HEK293 (cell line): ENCODE data around the gene DDX10.

Experiments used
- CTCF ChIA-PET: fragments of 350-600 bp; formaldehyde crosslinking; extraction: SDS; loops from one replicate; lab custom pipeline; 2021; ENCODE audit warnings: antibody characterized with exemption; lab: Yijun Ruan, JAX
- POLR2A ChIA-PET: fragments of 300-600 bp; formaldehyde crosslinking; extraction: SDS; loops from one replicate; lab custom pipeline; 2020; ENCODE audit warnings: antibody characterized with exemption, inconsistent platforms; lab: Yijun Ruan, JAX
- H3K27ac ChIP-seq: fragments of 200-500 bp; sonication (Bioruptor generic); 2 replicates; pipeline ENCODE4 v1.5.1; 2014; ENCODE audit warnings: low read depth, low read length, control low read depth, inconsistent platforms; ENCODE audit errors: extremely low read depth
- H3K36me3 ChIP-seq, 2 experiments: fragments of 200-500 bp in 1 of 2; sonication (Bioruptor generic) in 1 of 2; 1 replicate in 1 of 2; 2 replicates in 1 of 2; pipeline ENCODE4 v1.5.1; 2014 to 2017; ENCODE audit warnings: inconsistent platforms in 2 of 2, low read length in 2 of 2; ENCODE audit not compliant: control insufficient read depth in 2 of 2, insufficient read depth in 1 of 2
- H3K4me1 ChIP-seq: fragments of 200-500 bp; sonication (Bioruptor generic); 2 replicates; pipeline ENCODE4 v1.5.1; 2014; ENCODE audit warnings: mild to moderate bottlenecking, low read length, inconsistent platforms; ENCODE audit not compliant: control insufficient read depth, insufficient read depth
- H3K4me3 ChIP-seq: 2 replicates; pipeline ENCODE4 v1.5.1; 2011; ENCODE audit warnings: low read depth, mild to moderate bottlenecking, control low read depth, low read length, moderate library complexity
- H3K9me3 ChIP-seq: fragments of 200-500 bp; sonication (Bioruptor generic); 2 replicates; pipeline ENCODE4 v1.5.1; 2014; ENCODE audit warnings: low read depth, low read length, inconsistent platforms; ENCODE audit not compliant: control insufficient read depth, insufficient read depth
- BCL11B ChIP-seq: fragments of 450-650 bp; formaldehyde crosslinking; IDR thresholded peaks from 2 replicates; pipeline ENCODE4 v1.5.1; 2016; ENCODE audit warnings: low read depth, missing biosample characterization, missing genetic modification characterization
- FEZF1 ChIP-seq: fragments of 450-650 bp; formaldehyde crosslinking; IDR thresholded peaks from 2 replicates; pipeline ENCODE4 v1.5.1; 2016; ENCODE audit warnings: missing biosample characterization, missing genetic modification characterization
- YY1 ChIP-seq: fragments of 450-650 bp; formaldehyde crosslinking; IDR thresholded peaks from 2 replicates; pipeline ENCODE4 v1.5.1; 2018; ENCODE audit warnings: missing biosample characterization, missing genetic modification characterization
- ZBTB1 ChIP-seq: fragments of 450-650 bp; formaldehyde crosslinking; IDR thresholded peaks from 2 replicates; pipeline ENCODE4 v1.5.1; 2016; ENCODE audit warnings: missing biosample characterization, missing genetic modification characterization
- ZBTB17 ChIP-seq: fragments of 450-650 bp; formaldehyde crosslinking; IDR thresholded peaks from 2 replicates; pipeline ENCODE4 v1.5.1; 2016; ENCODE audit warnings: missing biosample characterization, missing genetic modification characterization
- ZBTB7A ChIP-seq: fragments of 450-650 bp; formaldehyde crosslinking; IDR thresholded peaks from 2 replicates; pipeline ENCODE4 v1.5.1; 2016; ENCODE audit warnings: low read depth, missing biosample characterization, missing genetic modification characterization
- ZFP37 ChIP-seq: fragments of 450-650 bp; formaldehyde crosslinking; IDR thresholded peaks from 2 replicates; pipeline ENCODE4 v1.5.1; 2016; ENCODE audit warnings: missing biosample characterization, missing genetic modification characterization
- ZFP69B ChIP-seq: fragments of 450-650 bp; formaldehyde crosslinking; IDR thresholded peaks from 2 replicates; pipeline ENCODE4 v1.5.1; 2016; ENCODE audit warnings: missing biosample characterization, missing genetic modification characterization
- ZNF174 ChIP-seq: fragments of 450-650 bp; formaldehyde crosslinking; IDR thresholded peaks from 2 replicates; pipeline ENCODE4 v1.5.0; 2017; ENCODE audit warnings: missing biosample characterization, mild to moderate bottlenecking, missing genetic modification characterization
- ZNF221 ChIP-seq: fragments of 450-650 bp; formaldehyde crosslinking; IDR thresholded peaks from 2 replicates; pipeline ENCODE4 v1.5.1; 2017; ENCODE audit warnings: missing biosample characterization, missing genetic modification characterization, borderline replicate concordance
- ZNF23 ChIP-seq: fragments of 450-650 bp; formaldehyde crosslinking; IDR thresholded peaks from 2 replicates; pipeline ENCODE4 v1.5.1; 2016; ENCODE audit warnings: missing biosample characterization, missing genetic modification characterization, borderline replicate concordance
- ZNF341 ChIP-seq: fragments of 450-650 bp; formaldehyde crosslinking; IDR thresholded peaks from 2 replicates; pipeline ENCODE4; 2016; ENCODE audit warnings: low read depth, missing biosample characterization, missing genetic modification characterization
- ZNF398 ChIP-seq: fragments of 450-650 bp; formaldehyde crosslinking; IDR thresholded peaks from 2 replicates; pipeline ENCODE4 v1.5.1; 2017; ENCODE audit warnings: missing biosample characterization, missing genetic modification characterization
- ZNF488 ChIP-seq: fragments of 450-650 bp; formaldehyde crosslinking; IDR thresholded peaks from 2 replicates; pipeline ENCODE4 v1.5.1; 2016; ENCODE audit warnings: missing biosample characterization, missing genetic modification characterization
- ZNF521 ChIP-seq: fragments of 450-650 bp; formaldehyde crosslinking; IDR thresholded peaks from 2 replicates; pipeline ENCODE4 v1.5.1; 2017; ENCODE audit warnings: missing biosample characterization, mild to moderate bottlenecking, missing genetic modification characterization
- ZNF548 ChIP-seq: fragments of 450-650 bp; formaldehyde crosslinking; IDR thresholded peaks from 2 replicates; pipeline ENCODE4 v1.5.1; 2016; ENCODE audit warnings: missing biosample characterization, missing genetic modification characterization
- ZNF624 ChIP-seq: fragments of 450-650 bp; formaldehyde crosslinking; IDR thresholded peaks from 2 replicates; pipeline ENCODE4 v1.5.1; 2017; ENCODE audit warnings: missing biosample characterization, missing genetic modification characterization
- ZNF664 ChIP-seq: fragments of 450-650 bp; formaldehyde crosslinking; IDR thresholded peaks from 2 replicates; pipeline ENCODE4 v1.5.1; 2016; ENCODE audit warnings: missing biosample characterization, missing genetic modification characterization
- ZNF707 ChIP-seq: fragments of 450-650 bp; formaldehyde crosslinking; IDR thresholded peaks from 2 replicates; pipeline ENCODE4 v1.5.1; 2016; ENCODE audit warnings: missing biosample characterization, missing genetic modification characterization
- TF ChIP-seq, protein P1 (sequence below): fragments of 450-650 bp; formaldehyde crosslinking; IDR thresholded peaks from 2 replicates; pipeline ENCODE4; 2016; ENCODE audit warnings: missing biosample characterization, missing genetic modification characterization
- TF ChIP-seq, protein P2 (sequence below): fragments of 450-650 bp; formaldehyde crosslinking; IDR thresholded peaks from 2 replicates; pipeline ENCODE4 v1.5.1; 2017; ENCODE audit warnings: missing biosample characterization, mild to moderate bottlenecking, missing genetic modification characterization, moderate library complexity

Gene DDX10

DNA sequence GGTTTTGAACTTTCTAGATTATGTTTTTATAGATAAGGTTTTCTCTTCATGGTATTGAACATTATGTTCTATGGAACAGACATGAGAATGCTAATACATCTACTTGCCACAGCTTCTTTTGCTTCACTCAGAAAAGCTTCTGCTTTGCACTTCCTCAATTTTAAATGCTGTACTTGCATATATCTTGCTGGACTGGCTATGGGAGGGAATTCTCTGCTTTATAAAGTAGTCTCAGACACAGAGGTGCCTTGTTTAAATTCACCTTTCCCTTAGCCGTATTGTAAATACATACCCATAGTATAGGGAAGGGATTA is 173.9 kb downstream of the DDX10 start:
- CTCF ChIA-PET: interaction anchor here (0.6 kb wide), 1 partner anchor 976 kb away, joined by 3 read pairs; no protein-coding TSS in a partner anchor
- Histone ChIP-seq H3K4me3 (no peak overlapping the region), H3K4me1 (no peaks in the 10 kb centered on the region), H3K9me3 (no peaks in the 10 kb centered on the region), H3K36me3 (peaks cover 0 to 8% of the 10 kb centered on the region in 2 experiments; a peak in 1 of 3 replicates)
- POLR2A ChIA-PET: no interaction called here
- TF ChIP-seq, protein P1, sequence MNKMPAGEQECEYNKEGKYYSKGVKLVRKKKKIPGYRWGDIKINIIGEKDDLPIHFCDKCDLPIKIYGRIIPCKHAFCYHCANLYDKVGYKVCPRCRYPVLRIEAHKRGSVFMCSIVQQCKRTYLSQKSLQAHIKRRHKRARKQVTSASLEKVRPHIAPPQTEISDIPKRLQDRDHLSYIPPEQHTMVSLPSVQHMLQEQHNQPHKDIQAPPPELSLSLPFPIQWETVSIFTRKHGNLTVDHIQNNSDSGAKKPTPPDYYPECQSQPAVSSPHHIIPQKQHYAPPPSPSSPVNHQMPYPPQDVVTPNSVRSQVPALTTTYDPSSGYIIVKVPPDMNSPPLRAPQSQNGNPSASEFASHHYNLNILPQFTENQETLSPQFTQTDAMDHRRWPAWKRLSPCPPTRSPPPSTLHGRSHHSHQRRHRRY (tag by site-specific recombination): no peak
- TF ChIP-seq ZFP37 (no peak), ZBTB17 (tag by site-specific recombination) (no peak)
- TF ChIP-seq, all 188 proteins: peak for 0
- H3K27ac ChIP-seq: no peak overlapping the region

- H3K27ac ChIP-seq: no peak overlapping the region
- ChIA-PET CTCF (interaction anchor here (0.6 to 1.0 kb wide), 2 partner anchors 10 to 197 kb away, joined by 3 read pairs; no protein-coding TSS in a partner anchor), POLR2A (no interaction called here)
- TF ChIP-seq ZNF23 (tag by site-specific recombination) (no peak), ZBTB1 (tag by site-specific recombination) (no peak), ZNF341 (tag by site-specific recombination) (no peak), ZNF521 (tag by site-specific recombination) (no peak), ZFP69B (no peak), YY1 (no peak), ZBTB7A (tag by site-specific recombination) (no peak), ZNF174 (no peak), ZNF221 (tag by site-specific recombination) (no peak), ZNF707 (tag by site-specific recombination) (no peak), FEZF1 (tag by site-specific recombination) (no peak), BCL11B (tag by site-specific recombination) (no peak), ZNF624 (tag by site-specific recombination) (no peak), ZNF548 (tag by site-specific recombination) (no peak), ZNF488 (tag by site-specific recombination) (no peak), ZNF398 (tag by site-specific recombination) (no peak), ZNF664 (tag by site-specific recombination) (no peak)
- TF ChIP-seq, protein P2, sequence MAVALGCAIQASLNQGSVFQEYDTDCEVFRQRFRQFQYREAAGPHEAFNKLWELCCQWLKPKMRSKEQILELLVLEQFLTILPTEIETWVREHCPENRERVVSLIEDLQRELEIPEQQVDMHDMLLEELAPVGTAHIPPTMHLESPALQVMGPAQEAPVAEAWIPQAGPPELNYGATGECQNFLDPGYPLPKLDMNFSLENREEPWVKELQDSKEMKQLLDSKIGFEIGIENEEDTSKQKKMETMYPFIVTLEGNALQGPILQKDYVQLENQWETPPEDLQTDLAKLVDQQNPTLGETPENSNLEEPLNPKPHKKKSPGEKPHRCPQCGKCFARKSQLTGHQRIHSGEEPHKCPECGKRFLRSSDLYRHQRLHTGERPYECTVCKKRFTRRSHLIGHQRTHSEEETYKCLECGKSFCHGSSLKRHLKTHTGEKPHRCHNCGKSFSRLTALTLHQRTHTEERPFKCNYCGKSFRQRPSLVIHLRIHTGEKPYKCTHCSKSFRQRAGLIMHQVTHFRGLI (tag by site-specific recombination): no peak
- H3K4me1 ChIP-seq: no peaks in the 10 kb centered on the region
- no peaks in the 10 kb centered on the region for H3K9me3 ChIP-seq
- no peak overlapping the region for H3K4me3 ChIP-seq
- H3K36me3 ChIP-seq: peaks cover 0 to 2% of the 10 kb centered on the region in 2 experiments; a peak in 1 of 3 replicates
Measured at GRCh38 chr11:108846009-108846408, 181.1 kb downstream of the DDX10 start.
